CD14-positive monocyte (primary cell): ENCODE results near the gene ZC2HC1C. TPM values are rescaled to one million over a fixed set of nuclear protein-coding genes. Genes with fewer than 3 reads are reported as not detected.

Experiments used
- DNase-seq, 3 donors: peaks; one replicate each; pipeline ENCODE4 v3.0.0-alpha.2; 2011 to 2022
- H2AFZ ChIP-seq: 2 replicates; pipeline ENCODE4 v1.6.0; 2012; ENCODE audit warnings: mild to moderate bottlenecking, low read depth, low read length, inconsistent platforms; ENCODE audit not compliant: insufficient read depth, poor library complexity, severe bottlenecking
- H3K27ac ChIP-seq, 2 donors: 1 replicate in 1 of 2; 2 replicates in 1 of 2; pipeline ENCODE4 v1.5.1; 2012 to 2013; ENCODE audit warnings: low read length in 2 of 2, control low read depth in 1 of 2, inconsistent platforms in 1 of 2, low read depth in 1 of 2, mild to moderate bottlenecking in 1 of 2
- H3K27me3 ChIP-seq, 2 donors: one replicate each; pipeline versions ENCODE4 v1.6.0 to v1.6.1; 2011 to 2013; ENCODE audit warnings: low read length in 2 of 2; ENCODE audit not compliant: control insufficient read depth in 2 of 2, insufficient read depth in 2 of 2
- H3K36me3 ChIP-seq, 2 donors: replicated peaks in 1 of 2; 1 replicate in 1 of 2; 2 replicates in 1 of 2; pipeline versions ENCODE4 v1.5.1 to v1.6.1; 2012 to 2013; ENCODE audit warnings: low read length in 2 of 2, control low read depth in 1 of 2, inconsistent platforms in 1 of 2, mild to moderate bottlenecking in 1 of 2; ENCODE audit not compliant: insufficient read depth in 2 of 2, control insufficient read depth in 1 of 2
- H3K4me1 ChIP-seq, 2 donors: 1 replicate in 1 of 2; 2 replicates in 1 of 2; pipeline versions ENCODE4 v1.5.1 to v1.6.1; 2012 to 2013; ENCODE audit warnings: low read length in 2 of 2, control low read depth in 1 of 2, inconsistent platforms in 1 of 2, mild to moderate bottlenecking in 1 of 2, moderate library complexity in 1 of 2; ENCODE audit not compliant: insufficient read depth in 2 of 2, control insufficient read depth in 1 of 2
- H3K4me2 ChIP-seq: replicated peaks from 2 replicates; pipeline ENCODE3; 2012; ENCODE audit warnings: low read length, moderate library complexity, mild to moderate bottlenecking; ENCODE audit not compliant: poor library complexity, severe bottlenecking; ENCODE audit errors: extremely low read depth
- H3K4me3 ChIP-seq, 3 experiments: fragments of 200-600 bp in 1 of 3; sonication (generic) in 1 of 3; replicated peaks in 1 of 3; 1 replicate in 2 of 3; 2 replicates in 1 of 3; pipeline ENCODE4 v1.5.1; 2011 to 2013; ENCODE audit warnings: low read length in 3 of 3, mild to moderate bottlenecking in 3 of 3, control low read depth in 2 of 3, low read depth in 2 of 3, inconsistent platforms in 1 of 3, moderate library complexity in 1 of 3
- H3K79me2 ChIP-seq: 2 replicates; pipeline ENCODE4 v1.6.0; 2012; ENCODE audit warnings: mild to moderate bottlenecking, control low read depth, inconsistent platforms, low read length, moderate library complexity; ENCODE audit not compliant: insufficient read depth
- H3K9ac ChIP-seq: 2 replicates; pipeline ENCODE4 v1.6.0; 2017; ENCODE audit warnings: low read length, mild to moderate bottlenecking; ENCODE audit not compliant: insufficient read depth, poor library complexity, severe bottlenecking
- H3K9me3 ChIP-seq, 2 donors: replicated peaks in 1 of 2; 1 replicate in 1 of 2; 2 replicates in 1 of 2; pipeline versions ENCODE4 v1.5.1 to v1.6.1; 2012 to 2013; ENCODE audit warnings: low read length in 2 of 2, control low read depth in 1 of 2; ENCODE audit not compliant: control insufficient read depth in 1 of 2, insufficient read depth in 1 of 2
- H4K20me1 ChIP-seq: 2 replicates; pipeline ENCODE4 v1.6.0; 2012; ENCODE audit warnings: mild to moderate bottlenecking, low read length, control low read depth, moderate library complexity; ENCODE audit not compliant: insufficient read depth
- H3K27ac Mint-ChIP-seq, 7 donors: one replicate each; pipeline ENCODE4 v1.8.0; 2020; ENCODE audit warnings: mild to moderate bottlenecking in 7 of 7, mixed read lengths in 7 of 7, moderate library complexity in 6 of 7, inconsistent platforms in 2 of 7
- H3K27me3 Mint-ChIP-seq, 3 donors: one replicate each; pipeline ENCODE4 v1.8.0; 2021 to 2022; ENCODE audit warnings: low read depth in 3 of 3, mild to moderate bottlenecking in 3 of 3, mixed read lengths in 3 of 3, moderate library complexity in 3 of 3, inconsistent platforms in 1 of 3
- H3K36me3 Mint-ChIP-seq, 2 donors: one replicate each; pipeline ENCODE4 v1.8.0; 2020; ENCODE audit warnings: mixed read lengths in 2 of 2, inconsistent platforms in 1 of 2, mild to moderate bottlenecking in 1 of 2
- H3K4me1 Mint-ChIP-seq: one replicate; pipeline ENCODE4 v1.8.0; 2020; ENCODE audit warnings: mild to moderate bottlenecking, mixed read lengths
- H3K4me3 Mint-ChIP-seq, 2 donors: one replicate each; pipeline ENCODE4 v1.8.0; 2020; ENCODE audit warnings: mild to moderate bottlenecking in 2 of 2, mixed read lengths in 2 of 2, moderate library complexity in 1 of 2
- H3K9me3 Mint-ChIP-seq, 7 donors: one replicate each; pipeline ENCODE4 v1.8.0; 2020 to 2022; ENCODE audit warnings: mixed read lengths in 7 of 7, mild to moderate bottlenecking in 6 of 7, moderate library complexity in 6 of 7, inconsistent platforms in 2 of 7
- WGBS: methylation state at CpG from one replicate; pipeline ENCODE4 v1.1.5; 2013; ENCODE audit warnings: missing lambda C conversion rate; ENCODE audit not compliant: insufficient coverage; 5-methylcytosine and 5-hydroxymethylcytosine counted together
- intact Hi-C, 2 donors: fragments of 100-400 bp; cut with micrococcal nuclease; formaldehyde crosslinking; loops; one replicate each; pipeline versions ENCODE4 v1.15.0 to v1.15.1; 2023
- polyA plus RNA-seq, 3 donors: library from polyadenylated mRNA; depleted of rRNA in 1 of 3; unstranded in 2 of 3; stranded (reverse) in 1 of 3; fragments of 300-500 nt in 2 of 3; fragments of >200 nt in 1 of 3; fragmentation: Illumina TruSeq in 2 of 3; gene quantifications; 1 replicate in 2 of 3; 2 replicates in 1 of 3; pipeline ENCODE4 v1.2.3, GENCODE V29; 2012 to 2021
- TF ChIP-seq, protein P1 (sequence below): fragments of 200-600 bp; IDR thresholded peaks from one replicate; pipeline ENCODE4 v1.8.0; 2022; ENCODE audit warnings: antibody characterized with exemption, mild to moderate bottlenecking

Gene ZC2HC1C
- polyA plus RNA-seq, 3 donors = 0.08 TPM; not detected in 2

DNA sequence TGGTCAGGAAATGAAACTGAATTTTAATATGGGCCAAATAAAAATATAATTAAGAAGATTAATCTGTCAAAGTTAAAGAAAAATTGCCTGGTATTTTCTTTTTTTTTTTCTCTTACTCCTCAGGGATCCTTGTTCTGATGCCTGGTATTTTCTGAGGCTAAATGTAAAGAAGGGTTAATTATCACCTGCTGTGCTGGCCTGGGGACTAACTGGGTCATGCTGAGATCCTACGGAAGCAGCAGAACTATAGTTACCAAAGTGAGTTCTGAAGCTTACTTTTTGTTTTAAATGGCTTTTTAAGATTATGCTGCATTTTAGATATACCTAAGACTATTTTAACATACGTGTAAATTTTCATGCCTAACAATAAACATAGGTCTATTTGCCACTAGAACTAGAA lies 23.3 kb downstream of the ZC2HC1C start:
- Histone ChIP-seq H3K27me3 (no peaks in the 10 kb centered on the region), H3K4me2 (no peak overlapping the region), H3K4me3 (no peak overlapping the region), H3K27ac (no peak overlapping the region), H3K36me3 (peaks cover 80 to 92% of the 10 kb centered on the region in 2 donors), H3K9me3 (no peaks in the 10 kb centered on the region), H2AFZ (no peak overlapping the region), H3K79me2 (no peaks in the 10 kb centered on the region), H3K4me1 (no peaks in the 10 kb centered on the region), H3K9ac (no peak overlapping the region), H4K20me1 (peaks cover 6% of the 10 kb centered on the region)
- TF ChIP-seq, protein P1, sequence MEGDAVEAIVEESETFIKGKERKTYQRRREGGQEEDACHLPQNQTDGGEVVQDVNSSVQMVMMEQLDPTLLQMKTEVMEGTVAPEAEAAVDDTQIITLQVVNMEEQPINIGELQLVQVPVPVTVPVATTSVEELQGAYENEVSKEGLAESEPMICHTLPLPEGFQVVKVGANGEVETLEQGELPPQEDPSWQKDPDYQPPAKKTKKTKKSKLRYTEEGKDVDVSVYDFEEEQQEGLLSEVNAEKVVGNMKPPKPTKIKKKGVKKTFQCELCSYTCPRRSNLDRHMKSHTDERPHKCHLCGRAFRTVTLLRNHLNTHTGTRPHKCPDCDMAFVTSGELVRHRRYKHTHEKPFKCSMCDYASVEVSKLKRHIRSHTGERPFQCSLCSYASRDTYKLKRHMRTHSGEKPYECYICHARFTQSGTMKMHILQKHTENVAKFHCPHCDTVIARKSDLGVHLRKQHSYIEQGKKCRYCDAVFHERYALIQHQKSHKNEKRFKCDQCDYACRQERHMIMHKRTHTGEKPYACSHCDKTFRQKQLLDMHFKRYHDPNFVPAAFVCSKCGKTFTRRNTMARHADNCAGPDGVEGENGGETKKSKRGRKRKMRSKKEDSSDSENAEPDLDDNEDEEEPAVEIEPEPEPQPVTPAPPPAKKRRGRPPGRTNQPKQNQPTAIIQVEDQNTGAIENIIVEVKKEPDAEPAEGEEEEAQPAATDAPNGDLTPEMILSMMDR = no peak
- Mint-ChIP-seq H3K27me3 (no peaks in the 10 kb centered on the region), H3K27ac (no peak overlapping the region), H3K36me3 (peaks cover 67 to 89% of the 10 kb centered on the region in 2 donors), H3K4me3 (no peak overlapping the region), H3K9me3 (no peaks in the 10 kb centered on the region), H3K4me1 (no peaks in the 10 kb centered on the region)
- WGBS = 100% methylated on average over 1 of the region's 2 CpGs
- intact Hi-C loops = no loop called here
- DNase-seq = no peak

DNA sequence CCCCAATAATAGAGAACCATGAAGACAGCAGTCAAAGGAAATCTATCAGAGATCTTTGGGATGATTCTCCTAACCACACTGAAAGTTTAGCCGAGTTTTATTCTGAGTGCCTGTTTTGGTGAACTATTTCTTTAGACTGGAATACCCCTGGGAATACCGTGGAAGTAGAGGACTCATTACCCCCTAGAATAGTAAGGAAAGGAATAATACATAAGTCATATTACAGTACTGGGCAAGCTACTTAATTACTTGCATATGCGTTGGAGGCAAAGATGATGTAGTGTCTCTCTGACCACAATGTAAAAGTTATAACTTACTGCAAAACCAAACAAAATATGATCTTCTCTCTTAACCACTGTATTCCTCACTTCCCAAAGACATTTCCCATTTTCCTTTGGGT lies 25.5 kb downstream of the ZC2HC1C start:
- H3K27me3 ChIP-seq = no peaks in the 10 kb centered on the region
- no peaks in the 10 kb centered on the region for H3K27me3 Mint-ChIP-seq
- H3K36me3 Mint-ChIP-seq = peaks cover 82 to 98% of the 10 kb centered on the region in 2 donors
- H3K4me2 ChIP-seq = no peak overlapping the region
- H3K9ac ChIP-seq = no peak overlapping the region
- no peaks in the 10 kb centered on the region for H3K79me2 ChIP-seq
- TF ChIP-seq, protein P1 = no peak
- H3K9me3 ChIP-seq = no peaks in the 10 kb centered on the region
- H3K36me3 ChIP-seq = peaks cover 90 to 98% of the 10 kb centered on the region in 2 donors
- intact Hi-C loops = no loop called here
- no peaks in the 10 kb centered on the region for H3K4me1 Mint-ChIP-seq
- no peak overlapping the region for H2AFZ ChIP-seq
- DNase-seq = no peak
- no peak overlapping the region for H3K27ac Mint-ChIP-seq
- no peak overlapping the region for H3K27ac ChIP-seq
- no peaks in the 10 kb centered on the region for H4K20me1 ChIP-seq
- no peaks in the 10 kb centered on the region for H3K9me3 Mint-ChIP-seq
- WGBS = no CpG with 5 or more reads among the region's 3 CpGs
- H3K4me1 ChIP-seq = no peaks in the 10 kb centered on the region
- no peak overlapping the region for H3K4me3 Mint-ChIP-seq
- no peak overlapping the region for H3K4me3 ChIP-seq
